ENCODE data around the gene GPBP1L1. TPM values are rescaled to one million over a fixed set of nuclear protein-coding genes. Genes with fewer than 3 reads are reported as not detected.
"Not testable (repeated sequence)": the region's sequence is repeated elsewhere in the genome, so short reads cannot be mapped to it uniquely, and the experiment has no call there.

GPBP1L1 gene
- total RNA-seq (100 to 1,000 TPM; 118 to 174 (median 136) TPM), polyA plus RNA-seq (10 to 100 TPM; 36.3 to 53.0 (median 42.8) TPM)
- long read RNA-seq, donor 1, partial matches to known transcripts = 0 of 39 reads
- long read RNA-seq, donor 1, other reads (novel, unspliced or antisense) = 27 of 39 reads
- long read RNA-seq, donor 2, partial matches to known transcripts = 0 of 9 reads
- long read RNA-seq, donor 2, other reads (novel, unspliced or antisense) = 0 of 9 reads

DNA sequence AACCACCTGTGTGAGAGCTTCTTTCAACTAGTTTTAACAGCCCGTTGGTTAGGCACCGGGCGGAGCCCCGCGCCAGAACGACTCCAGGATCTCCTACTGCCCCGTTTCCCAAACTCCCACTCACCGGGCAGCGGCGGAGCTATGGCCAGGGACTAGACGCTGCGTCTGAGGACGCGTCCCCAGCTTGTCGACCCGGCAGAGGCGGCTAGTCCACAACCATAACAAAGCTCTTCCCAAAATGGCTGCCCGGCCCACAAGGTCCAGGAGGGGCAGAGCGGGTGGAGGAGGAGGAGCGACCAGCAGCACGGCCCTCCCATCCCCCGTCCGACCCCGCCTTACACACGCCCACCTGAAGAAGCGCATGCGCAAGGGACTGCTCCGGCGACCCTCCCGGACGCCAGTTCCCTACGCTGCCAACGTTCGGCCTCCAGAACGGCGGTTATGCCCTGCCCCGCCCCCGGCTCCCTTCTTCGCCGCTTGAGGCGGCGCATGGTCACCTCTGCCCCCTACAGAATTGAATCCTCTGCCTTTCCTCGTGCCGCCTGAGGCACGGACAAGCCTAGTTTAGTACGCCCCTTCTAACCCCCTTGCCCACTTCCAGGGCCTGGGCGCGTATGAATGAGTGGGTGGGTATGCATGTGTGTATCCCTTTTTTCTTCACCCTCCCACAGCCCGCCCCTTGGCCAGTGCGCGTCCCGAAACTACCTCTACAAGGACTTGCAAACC, at the start of gene GPBP1L1:
Gene GPBP1L1, minus strand, starts transcription at position 246 of the 726 bp plus-strand sequence. CDS start 27,446 bp downstream, outside the sequence.
- WGBS, 5 donors = 0 to 1% (median 0%) methylated on average over 29 to 52 of the region's 52 CpGs

GRCh38 chr1:45730780-45731319, 44.5 kb upstream of the GPBP1L1 start:
- whole genome bisulfite sequencing, 5 donors = 90 to 100% (median 94%) methylated on average over 1 of the region's 1 CpG
- Histone ChIP-seq H3K36me3 (peaks cover 0 to 31% (median 15%) of the 10 kb centered on the region in 6 donors), H3K27ac (no peak overlapping the region), H3K4me1 (peaks cover 0 to 9% (median 0%) of the 10 kb centered on the region in 6 donors), H3K4me3 (no peak overlapping the region), H3K27me3 (replicated peaks in 1 of 7) (no peaks in the 10 kb centered on the region), H3K9me3 (no peaks in the 10 kb centered on the region)
- TF ChIP-seq POLR2AphosphoS5 (IDR thresholded peaks at IDR 0.05) (no peak), CTCF (IDR thresholded peaks at IDR 0.05 in 8 of 11, conservative IDR thresholded peaks at IDR 0.05 in 3 of 11) (no peak), POLR2A (IDR thresholded peaks at IDR 0.05) (no peak)
- no peak for DNase-seq
- intact Hi-C loops (cut with DNase I; ENCODE audit: low total_unique reads) = no loop called here

More for the DNA sequence above, at the start of gene GPBP1L1:
- Histone ChIP-seq H3K9me3 (no peaks in the 10 kb centered on the region), H3K27me3 (replicated peaks in 1 of 7) (no peaks in the 10 kb centered on the region), H3K36me3 (peaks cover 0 to 12% (median 3%) of the 10 kb centered on the region in 6 donors), H3K4me3 (peak within 1 kb of the TSS; percentile 79 to 97 (median 94)), H3K4me1 (peaks cover 45 to 79% (median 62%) of the 10 kb centered on the region in 6 donors), H3K27ac (peak within 1 kb of the TSS; percentile 93 to 100 (median 98))
- DNase-seq = peak; percentile 100
- intact Hi-C loops (cut with DNase I; ENCODE audit: low total_unique reads) = no loop called here
- TF ChIP-seq CTCF (IDR thresholded peaks at IDR 0.05 in 8 of 11, conservative IDR thresholded peaks at IDR 0.05 in 3 of 11) = peak in 3 of 11 experiments; percentile 1 to 28 (median 25)
- peak in 1 of 3 donors; percentile 33 for TF ChIP-seq POLR2A (IDR thresholded peaks at IDR 0.05)
- TF ChIP-seq POLR2AphosphoS5 (IDR thresholded peaks at IDR 0.05) = peak; percentile 85 to 91 (median 88)

DNA sequence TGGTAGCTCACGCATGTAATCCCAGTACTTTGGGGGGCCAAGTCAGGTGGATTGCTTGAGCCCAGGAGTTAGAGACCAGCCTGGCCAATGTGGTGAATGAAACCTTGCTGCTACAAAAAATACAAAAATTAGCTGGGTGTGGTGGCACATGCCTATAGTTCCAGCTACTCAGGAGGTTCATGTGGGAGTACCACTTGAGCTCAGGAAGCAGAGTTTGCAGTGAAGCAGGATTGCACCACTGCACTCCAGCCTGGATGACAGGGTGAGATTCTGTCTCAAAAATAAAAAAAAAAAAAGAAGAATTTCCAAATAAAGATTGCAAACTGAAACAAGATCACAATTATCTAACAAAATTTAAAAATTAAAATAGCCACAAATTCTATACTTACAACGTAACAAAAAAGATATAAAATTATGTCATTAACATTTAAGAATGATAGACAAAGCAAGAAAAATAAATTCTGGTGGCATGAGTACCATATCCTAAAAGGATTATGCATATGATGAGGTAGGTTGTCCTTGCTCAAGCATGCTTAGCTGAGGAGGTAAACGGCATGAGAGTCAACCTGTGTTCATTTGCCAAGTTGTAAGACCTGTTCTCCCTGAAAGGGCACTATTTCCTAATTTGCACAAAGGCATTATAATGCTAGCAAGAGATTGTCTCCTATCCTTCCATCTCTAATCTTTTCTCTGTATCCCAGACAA, 43.9 kb upstream of the GPBP1L1 start:
- H3K9me3 ChIP-seq = no peaks in the 10 kb centered on the region
- intact Hi-C loops (cut with DNase I; ENCODE audit: low total_unique reads) = no loop called here
- H3K36me3 ChIP-seq = peaks cover 0 to 31% (median 15%) of the 10 kb centered on the region in 6 donors
- H3K4me3 ChIP-seq = no peak overlapping the region
- no peak overlapping the region for H3K27ac ChIP-seq
- no peaks in the 10 kb centered on the region for H3K27me3 ChIP-seq (replicated peaks in 1 of 7)
- H3K4me1 ChIP-seq = peaks cover 0 to 9% (median 0%) of the 10 kb centered on the region in 6 donors
- 79 to 86% (median 85%) methylated on average over 3 of the region's 3 CpGs for WGBS, 5 donors
- TF ChIP-seq CTCF (IDR thresholded peaks at IDR 0.05 in 8 of 11, conservative IDR thresholded peaks at IDR 0.05 in 3 of 11) = no peak
- TF ChIP-seq POLR2A (IDR thresholded peaks at IDR 0.05) = no peak
- TF ChIP-seq POLR2AphosphoS5 (IDR thresholded peaks at IDR 0.05) = no peak
- no peak for DNase-seq

DNA sequence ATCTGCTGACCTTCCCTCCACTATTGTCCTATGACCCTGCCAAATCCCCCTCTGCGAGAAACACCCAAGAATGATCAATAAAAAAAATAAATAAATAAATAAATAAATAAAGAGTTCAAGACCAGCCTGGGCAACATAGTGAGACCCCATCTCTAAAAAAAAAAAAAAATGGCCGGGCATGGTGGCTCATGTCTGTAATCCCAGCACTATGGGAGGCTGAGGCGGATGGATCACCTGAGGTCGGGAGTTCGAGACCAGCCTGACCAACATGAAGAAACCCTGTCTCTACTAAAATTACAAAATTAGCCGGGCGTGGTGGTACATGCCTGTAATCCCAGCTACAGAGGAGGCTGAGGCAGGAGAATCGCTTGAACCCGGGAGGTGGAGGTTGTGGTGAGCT, 39.7 kb upstream of the GPBP1L1 start:
- H3K4me3 ChIP-seq; H3K27me3 ChIP-seq (replicated peaks in 1 of 7); intact Hi-C loops (cut with DNase I; ENCODE audit: low total_unique reads); H3K9me3 ChIP-seq; H3K27ac ChIP-seq; DNase-seq: not testable (repeated sequence)
- 95 to 98% (median 96%) methylated on average over 9 of the region's 9 CpGs for whole genome bisulfite sequencing, 5 donors
- Histone ChIP-seq H3K36me3 (peaks cover 0 to 40% (median 15%) of the 10 kb centered on the region in 6 donors), H3K4me1 (peaks cover 0 to 21% (median 3%) of the 10 kb centered on the region in 6 donors)

Data from spleen (tissue), 13 donors.